Measurements from ENCODE around the gene RPA3.

DNA sequence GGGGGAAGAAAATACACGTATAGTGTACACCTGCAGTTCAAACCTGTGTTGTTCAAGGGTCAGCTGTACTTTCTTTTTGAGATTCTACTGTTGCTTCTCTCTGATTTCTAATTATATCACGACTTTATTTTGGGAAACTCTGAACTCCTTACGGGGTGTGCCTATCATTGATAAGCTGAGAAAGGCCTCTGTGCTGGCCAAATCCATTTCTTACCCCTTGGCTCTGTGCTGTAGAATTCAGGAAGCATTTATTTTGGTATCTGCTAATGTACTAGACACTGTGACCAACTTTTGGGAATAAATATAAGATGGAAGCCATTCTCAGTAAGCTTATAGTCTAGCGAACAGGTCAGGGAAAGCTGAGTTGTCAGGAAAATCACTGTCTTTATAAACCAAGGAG lies 26.9 kb upstream of the RPA3 start:
- TF ChIP-seq, protein P1, sequence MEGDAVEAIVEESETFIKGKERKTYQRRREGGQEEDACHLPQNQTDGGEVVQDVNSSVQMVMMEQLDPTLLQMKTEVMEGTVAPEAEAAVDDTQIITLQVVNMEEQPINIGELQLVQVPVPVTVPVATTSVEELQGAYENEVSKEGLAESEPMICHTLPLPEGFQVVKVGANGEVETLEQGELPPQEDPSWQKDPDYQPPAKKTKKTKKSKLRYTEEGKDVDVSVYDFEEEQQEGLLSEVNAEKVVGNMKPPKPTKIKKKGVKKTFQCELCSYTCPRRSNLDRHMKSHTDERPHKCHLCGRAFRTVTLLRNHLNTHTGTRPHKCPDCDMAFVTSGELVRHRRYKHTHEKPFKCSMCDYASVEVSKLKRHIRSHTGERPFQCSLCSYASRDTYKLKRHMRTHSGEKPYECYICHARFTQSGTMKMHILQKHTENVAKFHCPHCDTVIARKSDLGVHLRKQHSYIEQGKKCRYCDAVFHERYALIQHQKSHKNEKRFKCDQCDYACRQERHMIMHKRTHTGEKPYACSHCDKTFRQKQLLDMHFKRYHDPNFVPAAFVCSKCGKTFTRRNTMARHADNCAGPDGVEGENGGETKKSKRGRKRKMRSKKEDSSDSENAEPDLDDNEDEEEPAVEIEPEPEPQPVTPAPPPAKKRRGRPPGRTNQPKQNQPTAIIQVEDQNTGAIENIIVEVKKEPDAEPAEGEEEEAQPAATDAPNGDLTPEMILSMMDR (IDR thresholded peaks at IDR 0.05), result no peak
- TF ChIP-seq POLR2AphosphoS5 (IDR thresholded peaks at IDR 0.05) (no peak), POLR2A (IDR thresholded peaks at IDR 0.05) (no peak), EP300 (IDR thresholded peaks at IDR 0.05) (no peak)
